ENCODE measurements around the gene CRYZL1.

Gene CRYZL1

GRCh38 chr21:33572350-33572749 is 69.2 kb downstream of the CRYZL1 start:
- DNase-seq (ENCODE audit: low read depth, low spot score): no peak
- TF ChIP-seq SUZ12 (IDR thresholded peaks at IDR 0.05; ENCODE audit: extremely low read depth, insufficient read depth, insufficient read length) (no peak), ZNF274 (IDR thresholded peaks at IDR 0.05; ENCODE audit: low read depth, low read length) (no peak), YY1 (IDR thresholded peaks at IDR 0.05; ENCODE audit: insufficient read depth, insufficient read length) (no peak)
- Histone ChIP-seq H3K4me1 (ENCODE audit: insufficient read depth, insufficient read length) (no peaks in the 10 kb centered on the region), H3K27me3 (ENCODE audit: insufficient read depth, insufficient read length) (no peaks in the 10 kb centered on the region), H3K4me3 (ENCODE audit: insufficient read length, low read depth) (no peak overlapping the region), H3K9me3 (ENCODE audit: insufficient read depth, low read length) (no peaks in the 10 kb centered on the region), H3K9ac (ENCODE audit: insufficient read length, low read depth) (no peak overlapping the region), H3K36me3 (ENCODE audit: insufficient read depth, insufficient read length, low read length) (peaks cover 99% of the 10 kb centered on the region)

- Histone ChIP-seq H3K4me1 (ENCODE audit: insufficient read depth, insufficient read length) (no peaks in the 10 kb centered on the region), H3K27me3 (ENCODE audit: insufficient read depth, insufficient read length) (no peaks in the 10 kb centered on the region), H3K9ac (ENCODE audit: insufficient read length, low read depth) (no peak overlapping the region), H3K36me3 (ENCODE audit: insufficient read depth, insufficient read length, low read length) (peaks cover 99% of the 10 kb centered on the region), H3K9me3 (ENCODE audit: insufficient read depth, low read length) (no peaks in the 10 kb centered on the region), H3K4me3 (ENCODE audit: insufficient read length, low read depth) (no peak overlapping the region)
- no peak for DNase-seq (ENCODE audit: low read depth, low spot score)
- TF ChIP-seq ZNF274 (IDR thresholded peaks at IDR 0.05; ENCODE audit: low read depth, low read length) (no peak), YY1 (IDR thresholded peaks at IDR 0.05; ENCODE audit: insufficient read depth, insufficient read length) (no peak), SUZ12 (IDR thresholded peaks at IDR 0.05; ENCODE audit: extremely low read depth, insufficient read depth, insufficient read length) (no peak)
These were observed 71.5 kb downstream of the CRYZL1 start for GRCh38 chr21:33569991-33570390.

- no peak for DNase-seq (ENCODE audit: low read depth, low spot score)
- peaks cover 98% of the 10 kb centered on the region for H3K36me3 ChIP-seq (ENCODE audit: insufficient read depth, insufficient read length, low read length)
These were observed 73.1 kb downstream of the CRYZL1 start for GRCh38 chr21:33568448-33568847.

GRCh38 chr21:33567914-33568313 is 73.6 kb downstream of the CRYZL1 start:
- Histone ChIP-seq H3K4me1 (ENCODE audit: insufficient read depth, insufficient read length) (no peaks in the 10 kb centered on the region), H3K27me3 (ENCODE audit: insufficient read depth, insufficient read length) (no peaks in the 10 kb centered on the region), H3K9ac (ENCODE audit: insufficient read length, low read depth) (no peak overlapping the region), H3K36me3 (ENCODE audit: insufficient read depth, insufficient read length, low read length) (peaks cover 98% of the 10 kb centered on the region), H3K9me3 (ENCODE audit: insufficient read depth, low read length) (no peaks in the 10 kb centered on the region), H3K4me3 (ENCODE audit: insufficient read length, low read depth) (no peak overlapping the region)
- DNase-seq (ENCODE audit: low read depth, low spot score): no peak
- TF ChIP-seq SUZ12 (IDR thresholded peaks at IDR 0.05; ENCODE audit: extremely low read depth, insufficient read depth, insufficient read length): no peak
- no peak for TF ChIP-seq ZNF274 (IDR thresholded peaks at IDR 0.05; ENCODE audit: low read depth, low read length)
- no peak for TF ChIP-seq YY1 (IDR thresholded peaks at IDR 0.05; ENCODE audit: insufficient read depth, insufficient read length)

More at GRCh38 chr21:33568448-33568847, 73.1 kb downstream of the CRYZL1 start:
- Histone ChIP-seq H3K27me3 (ENCODE audit: insufficient read depth, insufficient read length) (no peaks in the 10 kb centered on the region), H3K9me3 (ENCODE audit: insufficient read depth, low read length) (no peaks in the 10 kb centered on the region), H3K4me3 (ENCODE audit: insufficient read length, low read depth) (no peak overlapping the region), H3K9ac (ENCODE audit: insufficient read length, low read depth) (no peak overlapping the region), H3K4me1 (ENCODE audit: insufficient read depth, insufficient read length) (no peaks in the 10 kb centered on the region)
- TF ChIP-seq SUZ12 (IDR thresholded peaks at IDR 0.05; ENCODE audit: extremely low read depth, insufficient read depth, insufficient read length) (no peak), YY1 (IDR thresholded peaks at IDR 0.05; ENCODE audit: insufficient read depth, insufficient read length) (no peak), ZNF274 (IDR thresholded peaks at IDR 0.05; ENCODE audit: low read depth, low read length) (no peak)

GRCh38 chr21:33566514-33566913 is 75.0 kb downstream of the CRYZL1 start:
- Histone ChIP-seq H3K4me3 (ENCODE audit: insufficient read length, low read depth) (no peak overlapping the region), H3K36me3 (ENCODE audit: insufficient read depth, insufficient read length, low read length) (peaks cover 98% of the 10 kb centered on the region), H3K9me3 (ENCODE audit: insufficient read depth, low read length) (no peaks in the 10 kb centered on the region), H3K27me3 (ENCODE audit: insufficient read depth, insufficient read length) (no peaks in the 10 kb centered on the region), H3K4me1 (ENCODE audit: insufficient read depth, insufficient read length) (no peaks in the 10 kb centered on the region), H3K9ac (ENCODE audit: insufficient read length, low read depth) (no peak overlapping the region)
- no peak for DNase-seq (ENCODE audit: low read depth, low spot score)
- TF ChIP-seq YY1 (IDR thresholded peaks at IDR 0.05; ENCODE audit: insufficient read depth, insufficient read length): no peak
- TF ChIP-seq SUZ12 (IDR thresholded peaks at IDR 0.05; ENCODE audit: extremely low read depth, insufficient read depth, insufficient read length): no peak
- no peak for TF ChIP-seq ZNF274 (IDR thresholded peaks at IDR 0.05; ENCODE audit: low read depth, low read length)

- TF ChIP-seq YY1 (IDR thresholded peaks at IDR 0.05; ENCODE audit: insufficient read depth, insufficient read length) (no peak), SUZ12 (IDR thresholded peaks at IDR 0.05; ENCODE audit: extremely low read depth, insufficient read depth, insufficient read length) (no peak), ZNF274 (IDR thresholded peaks at IDR 0.05; ENCODE audit: low read depth, low read length) (no peak)
- H3K9me3 ChIP-seq (ENCODE audit: insufficient read depth, low read length): no peaks in the 10 kb centered on the region
- H3K9ac ChIP-seq (ENCODE audit: insufficient read length, low read depth): no peak overlapping the region
- peaks cover 98% of the 10 kb centered on the region for H3K36me3 ChIP-seq (ENCODE audit: insufficient read depth, insufficient read length, low read length)
- no peak for DNase-seq (ENCODE audit: low read depth, low spot score)
- no peak overlapping the region for H3K4me3 ChIP-seq (ENCODE audit: insufficient read length, low read depth)
- no peaks in the 10 kb centered on the region for H3K4me1 ChIP-seq (ENCODE audit: insufficient read depth, insufficient read length)
- H3K27me3 ChIP-seq (ENCODE audit: insufficient read depth, insufficient read length): no peaks in the 10 kb centered on the region
These were observed 79.2 kb downstream of the CRYZL1 start for GRCh38 chr21:33562389-33562788.

- H3K9me3 ChIP-seq (ENCODE audit: insufficient read depth, low read length): no peaks in the 10 kb centered on the region
- peaks cover 97% of the 10 kb centered on the region for H3K36me3 ChIP-seq (ENCODE audit: insufficient read depth, insufficient read length, low read length)
- H3K9ac ChIP-seq (ENCODE audit: insufficient read length, low read depth): no peak overlapping the region
- TF ChIP-seq YY1 (IDR thresholded peaks at IDR 0.05; ENCODE audit: insufficient read depth, insufficient read length) (no peak), ZNF274 (IDR thresholded peaks at IDR 0.05; ENCODE audit: low read depth, low read length) (no peak), SUZ12 (IDR thresholded peaks at IDR 0.05; ENCODE audit: extremely low read depth, insufficient read depth, insufficient read length) (no peak)
- no peak for DNase-seq (ENCODE audit: low read depth, low spot score)
- H3K27me3 ChIP-seq (ENCODE audit: insufficient read depth, insufficient read length): no peaks in the 10 kb centered on the region
- no peak overlapping the region for H3K4me3 ChIP-seq (ENCODE audit: insufficient read length, low read depth)
- no peaks in the 10 kb centered on the region for H3K4me1 ChIP-seq (ENCODE audit: insufficient read depth, insufficient read length)
These were observed 80.2 kb downstream of the CRYZL1 start for GRCh38 chr21:33561373-33561772.
